A549 treated with GW870086 at 1 μM for 4 hours (cell line): ENCODE data around the gene FAM111B. TPM values are rescaled to one million over a fixed set of nuclear protein-coding genes. Genes with fewer than 3 reads are reported as not detected.

ENCODE experiments used
- total RNA-seq: library from RNA; stranded (reverse); fragments of 200-300 nt; extraction: Qiagen RNA extraction; gene quantifications from 5 replicates; pipeline ENCODE4 v1.2.3, GENCODE V29; 2022; ENCODE audit warnings: low read depth

The FAM111B gene, protein sequence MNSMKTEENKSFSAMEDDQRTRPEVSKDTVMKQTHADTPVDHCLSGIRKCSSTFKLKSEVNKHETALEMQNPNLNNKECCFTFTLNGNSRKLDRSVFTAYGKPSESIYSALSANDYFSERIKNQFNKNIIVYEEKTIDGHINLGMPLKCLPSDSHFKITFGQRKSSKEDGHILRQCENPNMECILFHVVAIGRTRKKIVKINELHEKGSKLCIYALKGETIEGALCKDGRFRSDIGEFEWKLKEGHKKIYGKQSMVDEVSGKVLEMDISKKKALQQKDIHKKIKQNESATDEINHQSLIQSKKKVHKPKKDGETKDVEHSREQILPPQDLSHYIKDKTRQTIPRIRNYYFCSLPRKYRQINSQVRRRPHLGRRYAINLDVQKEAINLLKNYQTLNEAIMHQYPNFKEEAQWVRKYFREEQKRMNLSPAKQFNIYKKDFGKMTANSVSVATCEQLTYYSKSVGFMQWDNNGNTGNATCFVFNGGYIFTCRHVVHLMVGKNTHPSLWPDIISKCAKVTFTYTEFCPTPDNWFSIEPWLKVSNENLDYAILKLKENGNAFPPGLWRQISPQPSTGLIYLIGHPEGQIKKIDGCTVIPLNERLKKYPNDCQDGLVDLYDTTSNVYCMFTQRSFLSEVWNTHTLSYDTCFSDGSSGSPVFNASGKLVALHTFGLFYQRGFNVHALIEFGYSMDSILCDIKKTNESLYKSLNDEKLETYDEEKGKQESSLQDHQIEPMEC
- 6.5 to 7.7 TPM (median 7.3 TPM) in 5 replicates for total RNA-seq

DNA sequence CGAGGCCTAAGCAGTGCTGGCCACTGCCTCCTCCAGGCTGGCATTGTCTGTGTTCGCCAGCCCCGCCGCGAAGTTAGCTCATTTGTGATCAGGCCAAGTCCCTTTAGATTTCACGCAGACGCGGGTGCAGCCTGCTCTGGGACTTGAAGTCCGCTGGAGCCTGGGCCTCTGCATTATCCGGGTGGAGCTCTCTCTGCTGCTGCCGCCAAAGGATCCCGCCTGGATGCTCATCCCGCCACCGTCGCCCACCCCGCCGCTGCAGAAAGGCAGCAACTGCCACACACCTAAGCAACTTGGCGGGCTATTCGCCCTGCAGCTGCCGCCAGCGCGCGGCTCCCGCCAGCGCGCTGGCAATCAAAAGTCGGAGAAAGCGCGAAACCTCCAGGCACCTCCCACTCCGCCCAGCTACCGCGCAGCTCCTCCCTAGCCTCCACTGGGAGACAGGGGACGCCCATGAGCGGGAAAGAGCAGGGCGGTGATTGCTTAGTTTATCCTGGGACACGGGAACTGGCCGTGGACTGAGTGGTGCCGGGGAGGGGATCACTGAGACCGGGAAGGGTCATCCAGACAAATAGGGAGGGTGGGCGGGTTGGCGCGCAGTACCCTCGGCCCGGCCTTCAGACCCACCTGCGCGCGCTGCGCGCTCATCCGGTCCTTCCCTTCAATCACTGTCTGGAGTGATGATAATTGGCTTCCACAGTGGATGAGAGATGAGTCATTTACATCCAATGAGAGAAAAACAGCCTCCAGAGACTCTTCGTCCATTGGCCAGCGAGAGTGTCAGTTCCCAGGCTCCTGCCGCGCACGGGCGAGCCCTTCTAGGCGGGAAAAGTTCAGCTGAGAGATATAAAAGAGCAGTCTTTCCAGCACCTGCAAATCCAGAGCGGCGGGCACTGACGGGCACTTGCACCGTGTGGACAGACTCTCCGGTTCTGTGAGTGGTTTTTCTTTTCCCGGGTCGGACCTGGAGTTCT lies at the start of gene FAM111B:
Gene FAM111B, plus strand, starts transcription at position 875 of the 974 bp plus-strand sequence. CDS start 2,389 bp downstream, outside the sequence.

DNA sequence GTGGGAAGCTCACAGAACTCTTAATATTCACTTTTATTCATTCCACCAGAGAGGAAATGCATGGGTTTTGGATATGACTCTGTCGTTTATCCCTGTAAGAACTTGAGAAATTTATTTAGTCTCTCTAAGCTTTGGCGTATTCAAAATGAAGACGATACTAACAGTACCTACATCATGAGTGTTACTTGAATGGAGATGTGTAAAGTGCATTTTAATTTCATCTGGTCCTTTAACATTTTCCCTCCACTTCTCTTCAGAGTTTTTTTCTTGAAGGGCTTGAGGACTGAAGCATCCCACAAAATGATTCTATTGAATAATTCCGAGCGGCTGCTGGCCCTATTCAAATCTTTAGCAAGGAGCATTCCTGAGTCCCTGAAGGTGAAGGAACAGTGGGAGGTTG lies 21.0 kb upstream of the FAM111B start, which contains the start of gene GLYATL1B:
Gene GLYATL1B, plus strand, starts transcription at position 301 of the 400 bp plus-strand sequence. Its CDS starts 0 bp downstream, at position 301.

DNA sequence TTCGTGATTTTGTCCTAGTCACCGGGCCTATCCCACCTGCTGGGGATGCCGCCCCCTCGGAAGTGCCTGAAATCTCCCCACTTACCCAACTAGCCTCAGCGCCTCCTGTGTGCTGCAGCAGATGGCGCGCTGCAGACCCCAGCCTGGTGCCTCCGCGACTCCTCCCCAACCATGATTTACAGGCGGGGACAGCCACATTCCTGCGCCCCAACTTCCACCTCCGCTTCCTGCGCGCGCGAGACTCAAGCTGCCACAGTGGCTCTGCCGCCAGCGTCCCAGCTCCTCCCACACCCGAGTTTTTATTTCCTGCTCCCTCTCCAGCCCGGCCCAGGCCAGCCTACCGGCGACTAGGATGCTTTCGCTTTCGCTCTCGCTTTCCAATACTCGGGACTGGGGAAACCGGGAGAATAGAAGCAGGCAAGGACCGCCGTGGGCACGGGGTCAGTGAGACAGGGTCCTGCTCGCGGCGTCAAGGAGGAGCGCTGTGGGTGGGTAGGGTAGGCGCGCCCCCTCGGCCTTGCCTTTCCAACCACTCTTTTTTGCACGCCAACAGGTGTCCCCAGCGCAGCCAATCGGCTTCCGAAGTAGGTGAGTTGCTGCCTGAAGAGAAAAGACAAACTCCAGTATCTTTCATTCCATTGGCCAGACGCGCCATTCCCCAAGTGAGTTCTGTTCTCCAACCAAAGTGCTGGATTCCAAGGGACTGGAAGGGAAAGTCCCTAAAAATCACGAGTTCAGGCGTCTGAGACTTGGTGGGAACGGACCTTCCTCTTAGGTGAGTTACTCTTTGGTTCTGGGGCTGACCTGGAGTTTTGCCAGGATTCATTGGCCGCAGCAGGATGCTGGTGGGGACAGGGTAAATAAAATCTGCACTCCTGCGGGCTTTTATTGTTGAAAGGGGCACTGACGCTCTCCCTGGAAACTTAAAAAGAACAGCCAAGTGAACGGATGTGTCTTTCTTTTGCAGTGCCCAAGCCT lies 35.8 kb downstream of the FAM111B start, which contains the start of gene FAM111A:
Gene FAM111A, plus strand, starts transcription at position 327 of the 978 bp plus-strand sequence. CDS start 6,017 bp downstream, outside the sequence.

DNA sequence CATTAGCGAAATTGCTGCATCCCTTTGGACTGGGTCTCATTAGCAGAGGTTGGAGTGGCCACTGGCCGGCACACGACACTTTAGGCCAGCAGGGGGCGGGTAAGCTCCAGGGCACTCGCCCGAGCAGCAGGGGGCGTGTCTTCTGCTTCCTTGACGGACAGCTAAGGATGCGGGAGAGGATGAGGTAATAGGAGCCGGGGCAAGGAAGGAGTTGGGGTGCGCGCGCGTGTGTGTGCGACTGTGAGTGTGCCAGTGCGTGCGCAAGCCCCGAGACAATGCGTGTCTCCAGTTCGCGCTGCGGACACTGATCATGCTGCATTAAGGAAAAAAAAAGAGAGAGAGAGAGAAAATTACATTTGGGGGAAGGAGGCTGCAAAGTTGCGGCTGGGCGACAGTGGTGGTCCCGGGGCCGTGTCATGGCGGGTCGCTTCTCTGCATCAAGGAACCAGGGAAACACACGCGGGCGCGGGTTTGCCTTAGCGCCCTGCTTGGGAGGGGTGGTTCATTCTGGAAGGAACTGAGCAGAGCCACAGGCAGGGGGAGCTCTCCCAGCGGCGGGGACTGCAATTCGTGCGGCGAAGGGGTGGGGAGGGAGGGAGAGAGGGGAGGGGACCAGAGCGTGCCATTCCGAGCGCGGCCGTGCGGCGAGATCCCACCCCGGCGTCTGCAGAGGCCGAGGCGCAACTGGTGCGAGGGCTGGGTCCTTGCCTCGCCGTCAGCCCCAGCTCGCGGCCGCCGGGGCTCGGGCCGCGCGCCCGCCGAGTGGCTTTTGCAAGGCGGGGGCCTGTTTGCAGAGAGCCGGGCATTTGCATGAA lies 64.7 kb downstream of the FAM111B start, which contains the start of gene DTX4:
Gene DTX4, plus strand, starts transcription at position 625 of the 815 bp plus-strand sequence. CDS start 464 bp downstream, outside the sequence.

Other genes starting within 250 kb of the FAM111B start
- gene GLYATL1, start 167.7 kb upstream of the FAM111B start, total RNA-seq: 0.15 TPM in 1 of 5 replicates, not detected in the others
- not detected in 5 replicates for gene GLYATL1B, start 20.9 kb upstream of the FAM111B start, total RNA-seq
- 6.5 to 8.9 TPM (median 8.2 TPM) in 5 replicates for gene FAM111A, start 35.6 kb downstream of the FAM111B start, total RNA-seq
- 3.7 to 5.0 TPM (median 4.5 TPM) in 5 replicates for gene DTX4, start 64.9 kb downstream of the FAM111B start, total RNA-seq
- not detected in 5 replicates for gene MPEG1, start 105.7 kb downstream of the FAM111B start, total RNA-seq